Coronary artery (tissue), 2 donors: ENCODE data around the gene PIK3CD.

Source experiments
- DNase-seq: peaks from one replicate; pipeline ENCODE4 v3.0.0-alpha.2; 2017; ENCODE audit warnings: low spot score
- H3K27ac ChIP-seq, 2 donors: fragments of 200-600 bp; sonication (generic); one replicate each; pipeline ENCODE4 v1.5.1; 2016 to 2019
- H3K4me3 ChIP-seq: fragments of 200-600 bp; sonication (generic); 2 replicates; pipeline ENCODE4 v1.5.1; 2016; ENCODE audit warnings: mild to moderate bottlenecking, moderate library complexity
- CTCF ChIP-seq: fragments of 200-600 bp; sonication (generic); IDR thresholded peaks from one replicate; pipeline ENCODE4 v1.5.1; 2019; ENCODE audit warnings: antibody characterized with exemption

Gene PIK3CD

GRCh38 chr1:9612162-9612845 is 39.2 kb upstream of the PIK3CD start:
- TF ChIP-seq CTCF: no peak
- DNase-seq: no peak
- Histone ChIP-seq H3K4me3 (no peak overlapping the region), H3K27ac (no peak overlapping the region)

GRCh38 chr1:9612871-9613624 is 38.5 kb upstream of the PIK3CD start:
- DNase-seq: no peak
- TF ChIP-seq CTCF: no peak
- no peak overlapping the region for H3K4me3 ChIP-seq
- no peak overlapping the region for H3K27ac ChIP-seq

GRCh38 chr1:9613625-9614299 is 37.8 kb upstream of the PIK3CD start:
- Histone ChIP-seq H3K4me3 (no peak overlapping the region), H3K27ac (no peak overlapping the region)
- DNase-seq: no peak
- TF ChIP-seq CTCF: no peak

GRCh38 chr1:9615316-9616063 is 36.0 kb upstream of the PIK3CD start:
- no peak for DNase-seq
- no peak for TF ChIP-seq CTCF
- H3K27ac ChIP-seq: no peak overlapping the region
- no peak overlapping the region for H3K4me3 ChIP-seq

- Histone ChIP-seq H3K4me3 (no peak overlapping the region), H3K27ac (no peak overlapping the region)
- no peak for TF ChIP-seq CTCF
- no peak for DNase-seq
Measured at GRCh38 chr1:9618909-9619679, 32.4 kb upstream of the PIK3CD start.

- H3K4me3 ChIP-seq: no peak overlapping the region
- TF ChIP-seq CTCF: no peak
- no peak overlapping the region for H3K27ac ChIP-seq
- DNase-seq: no peak
Measured at GRCh38 chr1:9621032-9621431, 30.5 kb upstream of the PIK3CD start.
